CD4-positive, alpha-beta T cell treated with Interleukin-4 for 1 hour (primary cell): ENCODE results near the gene DPEP2.
"Not testable (repeated sequence)": the region's sequence is repeated elsewhere in the genome, so short reads cannot be mapped to it uniquely, and the experiment has no call there.

Experiments
- DNase-seq, 2 donors: peaks; one replicate each; pipeline ENCODE4 v3.0.0-alpha.2; 2020 to 2022

The DPEP2 gene

GRCh38 chr16:67953641-67954375, 45.5 kb downstream of the DPEP2 start:
- no peak for DNase-seq

GRCh38 chr16:67951485-67951884, 47.8 kb downstream of the DPEP2 start:
- no peak for DNase-seq

GRCh38 chr16:67950335-67950843, 48.9 kb downstream of the DPEP2 start:
- DNase-seq = no peak

- DNase-seq = no peak
Observed at GRCh38 chr16:67949645-67950044, 49.6 kb downstream of the DPEP2 start.

GRCh38 chr16:67948015-67948414, 51.3 kb downstream of the DPEP2 start:
- no peak for DNase-seq

GRCh38 chr16:67946966-67947558, 52.2 kb downstream of the DPEP2 start:
- no peak for DNase-seq

- DNase-seq = no peak
Observed at GRCh38 chr16:67946128-67946569, 53.1 kb downstream of the DPEP2 start.

- DNase-seq = no peak
Observed at GRCh38 chr16:67945392-67945933, 53.8 kb downstream of the DPEP2 start.

- no peak for DNase-seq
Observed at GRCh38 chr16:67944690-67945391, 54.4 kb downstream of the DPEP2 start.

GRCh38 chr16:67943619-67944504, 55.4 kb downstream of the DPEP2 start, which contains the start of gene LCAT:
LCAT (minus strand) TSS chr16:67944120; CDS start chr16:67944101, 19 bp downstream.
- DNase-seq = no peak

GRCh38 chr16:67943256-67943618, 56.0 kb downstream of the DPEP2 start:
- DNase-seq = no peak

- no peak for DNase-seq
Observed at GRCh38 chr16:67942510-67943255, 56.6 kb downstream of the DPEP2 start.

- DNase-seq = peak; percentile 34 to 37
Observed at GRCh38 chr16:67942200-67942509, 57.1 kb downstream of the DPEP2 start.

GRCh38 chr16:67941469-67942199, 57.6 kb downstream of the DPEP2 start:
- DNase-seq = no peak

- no peak for DNase-seq
Observed at GRCh38 chr16:67940446-67941089, 58.7 kb downstream of the DPEP2 start.

GRCh38 chr16:67939507-67940445, 59.5 kb downstream of the DPEP2 start:
- DNase-seq = peak; percentile 27 to 43

GRCh38 chr16:67937713-67938112, 61.6 kb downstream of the DPEP2 start:
- not testable (repeated sequence) for DNase-seq
